Vagina (tissue), 2 donors: Measurements from ENCODE around the gene MAP1LC3B.

ENCODE experiments used
- CTCF ChIP-seq, 3 experiments: fragments of 450-650 bp in 2 of 3; fragments of 200-600 bp in 1 of 3; sonication (generic) in 1 of 3; IDR thresholded peaks; one replicate each; pipeline ENCODE4 v1.5.1; 2017 to 2019; ENCODE audit warnings: antibody characterized with exemption in 3 of 3, mild to moderate bottlenecking in 2 of 3, moderate library complexity in 2 of 3
- POLR2A ChIP-seq, 2 donors: fragments of 450-650 bp; IDR thresholded peaks; one replicate each; pipeline ENCODE4 v1.6.1; 2017; ENCODE audit warnings: antibody characterized with exemption in 2 of 2, mild to moderate bottlenecking in 2 of 2, moderate library complexity in 2 of 2

GRCh38 chr16:87406495-87407088 lies 14.5 kb downstream of the MAP1LC3B start:
- TF ChIP-seq POLR2A (IDR thresholded peaks at IDR 0.05) (no peak), CTCF (IDR thresholded peaks at IDR 0.05) (no peak)
